ENCODE data around the gene MED12L.
"Not testable (repeated sequence)": the region's sequence is repeated elsewhere in the genome, so short reads cannot be mapped to it uniquely, and the experiment has no call there.

Gene MED12L

DNA sequence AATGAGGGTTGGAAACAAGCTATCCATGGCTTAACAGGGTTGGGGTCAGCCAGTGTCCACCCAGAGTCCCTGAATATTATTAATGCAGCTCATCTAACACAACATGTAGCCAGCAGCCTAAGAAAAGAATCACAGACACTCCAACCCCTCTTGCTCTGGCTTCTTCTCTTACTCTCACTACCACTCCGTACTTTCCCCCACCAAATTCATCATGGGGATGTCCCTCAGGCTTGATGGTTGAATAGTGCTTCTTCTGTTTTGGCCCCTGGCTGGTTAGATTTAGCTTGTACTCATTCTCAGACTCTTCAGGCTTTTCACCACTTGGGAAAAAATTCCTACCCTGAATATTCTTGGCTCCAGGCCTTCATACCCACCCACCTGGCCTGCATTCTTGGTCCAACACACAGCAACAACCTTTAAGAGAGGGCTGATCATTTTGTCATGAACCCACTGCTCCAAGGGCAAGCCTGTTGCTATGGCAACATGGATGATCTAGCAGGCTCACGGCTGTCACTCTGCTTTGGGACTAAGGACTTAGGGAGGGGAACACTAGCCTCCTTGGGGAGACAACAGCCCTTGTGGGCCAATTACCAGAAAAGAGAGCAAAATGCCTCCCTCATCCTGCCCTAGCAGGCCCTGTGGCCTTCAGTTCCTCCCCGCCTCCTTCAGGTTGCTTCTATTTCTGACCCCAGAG lies 9.4 kb upstream of the MED12L start:
- no peak overlapping the region for H3K4me3 ChIP-seq (replicated peaks; ENCODE audit: low read depth, low read length)
- TF ChIP-seq, protein P1, sequence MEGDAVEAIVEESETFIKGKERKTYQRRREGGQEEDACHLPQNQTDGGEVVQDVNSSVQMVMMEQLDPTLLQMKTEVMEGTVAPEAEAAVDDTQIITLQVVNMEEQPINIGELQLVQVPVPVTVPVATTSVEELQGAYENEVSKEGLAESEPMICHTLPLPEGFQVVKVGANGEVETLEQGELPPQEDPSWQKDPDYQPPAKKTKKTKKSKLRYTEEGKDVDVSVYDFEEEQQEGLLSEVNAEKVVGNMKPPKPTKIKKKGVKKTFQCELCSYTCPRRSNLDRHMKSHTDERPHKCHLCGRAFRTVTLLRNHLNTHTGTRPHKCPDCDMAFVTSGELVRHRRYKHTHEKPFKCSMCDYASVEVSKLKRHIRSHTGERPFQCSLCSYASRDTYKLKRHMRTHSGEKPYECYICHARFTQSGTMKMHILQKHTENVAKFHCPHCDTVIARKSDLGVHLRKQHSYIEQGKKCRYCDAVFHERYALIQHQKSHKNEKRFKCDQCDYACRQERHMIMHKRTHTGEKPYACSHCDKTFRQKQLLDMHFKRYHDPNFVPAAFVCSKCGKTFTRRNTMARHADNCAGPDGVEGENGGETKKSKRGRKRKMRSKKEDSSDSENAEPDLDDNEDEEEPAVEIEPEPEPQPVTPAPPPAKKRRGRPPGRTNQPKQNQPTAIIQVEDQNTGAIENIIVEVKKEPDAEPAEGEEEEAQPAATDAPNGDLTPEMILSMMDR (IDR thresholded peaks at IDR 0.05; ENCODE audit: low read length, missing control alignments) = no peak
- DNase-seq (ENCODE audit: low read depth) = no peak

DNA sequence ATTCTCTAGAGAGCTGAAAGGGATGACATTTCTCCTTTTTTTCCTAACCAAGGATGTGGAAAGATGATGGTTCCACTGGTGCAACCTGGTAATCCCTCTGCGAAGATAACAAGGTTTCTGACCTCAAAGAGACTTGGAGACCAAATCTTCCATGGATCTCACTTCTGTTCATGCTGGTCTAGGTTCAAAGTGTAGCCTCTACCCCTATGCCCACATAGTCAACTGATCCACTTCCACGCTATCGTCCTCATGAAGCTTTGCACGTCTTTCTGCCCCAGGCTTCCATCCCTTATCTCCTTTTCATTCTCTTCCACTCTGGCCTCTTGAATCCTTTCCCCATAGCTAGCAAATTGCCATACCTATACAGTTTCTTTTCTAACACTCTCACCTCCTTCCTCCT lies 8.8 kb upstream of the MED12L start:
- TF ChIP-seq, protein P1 (IDR thresholded peaks at IDR 0.05; ENCODE audit: low read length, missing control alignments) = no peak
- no peak overlapping the region for H3K4me3 ChIP-seq (replicated peaks; ENCODE audit: low read depth, low read length)
- no peak for DNase-seq (ENCODE audit: low read depth)

DNA sequence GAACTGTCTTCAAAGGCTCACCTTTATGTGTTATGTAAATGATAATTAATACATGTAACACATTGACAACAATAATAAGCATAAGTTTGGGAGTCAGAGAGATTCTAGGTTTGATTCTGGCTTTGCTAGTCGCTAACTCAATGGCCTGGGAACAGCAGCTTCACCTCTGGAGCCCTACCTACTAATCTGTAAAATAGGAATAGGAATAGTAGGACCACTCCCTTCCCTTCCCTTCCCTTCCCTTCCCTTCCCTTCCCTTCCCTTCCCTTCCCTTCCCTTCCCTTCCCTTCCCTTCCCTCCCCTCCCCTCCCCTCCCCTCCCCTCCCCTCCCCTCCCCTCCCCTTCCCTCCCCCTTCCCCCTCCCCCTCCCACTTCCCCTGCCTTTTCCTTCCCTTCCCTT lies 4.4 kb upstream of the MED12L start:
- DNase-seq (ENCODE audit: low read depth) = not testable (repeated sequence)

DNA sequence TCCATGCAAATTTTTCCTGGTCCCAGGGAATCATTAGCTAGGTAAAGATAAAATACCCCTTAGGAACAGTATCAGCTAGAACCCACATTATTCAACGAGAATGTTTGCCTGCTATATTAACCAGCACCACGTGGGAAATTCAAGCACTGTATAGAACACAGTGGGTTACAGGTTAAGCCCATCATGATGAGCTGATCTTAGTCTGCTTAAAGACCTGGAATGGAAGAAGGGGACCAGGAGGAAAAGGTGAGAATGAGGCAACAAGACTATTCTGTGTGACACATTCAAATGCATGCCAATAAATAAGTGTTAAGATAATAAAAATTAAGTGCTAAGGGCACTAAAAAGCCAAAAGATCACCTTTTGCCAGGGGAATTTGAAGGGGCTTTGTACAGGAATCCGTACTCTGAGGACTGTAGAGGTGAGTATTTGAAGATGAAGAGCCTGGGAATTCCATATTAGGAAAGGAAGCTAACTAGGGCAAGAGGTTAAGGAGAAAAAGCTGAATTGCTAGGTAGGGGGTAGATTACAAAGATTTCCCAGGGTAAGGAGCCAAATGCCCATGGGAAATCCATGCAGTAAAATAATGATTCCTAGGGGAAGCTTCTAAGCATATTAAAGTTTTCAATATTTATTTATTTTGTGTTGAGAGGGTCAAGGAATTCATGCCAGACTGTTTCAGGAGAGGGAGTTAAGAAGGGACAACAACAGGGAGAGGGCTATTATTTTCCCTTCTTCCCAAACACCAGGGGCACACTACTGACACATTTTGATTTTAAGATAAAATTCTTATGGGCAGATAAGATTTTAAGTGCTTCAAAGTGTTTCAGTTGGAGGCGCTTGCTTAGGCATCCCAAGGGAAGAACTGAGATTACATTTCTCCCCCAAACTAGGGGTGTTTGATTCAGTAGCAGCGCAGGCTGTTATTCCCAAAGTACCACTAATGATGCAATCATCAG lies 2.3 kb upstream of the MED12L start:
- TF ChIP-seq, protein P1 (IDR thresholded peaks at IDR 0.05; ENCODE audit: low read length, missing control alignments) = no peak
- no peak for DNase-seq (ENCODE audit: low read depth)
- H3K4me3 ChIP-seq (replicated peaks; ENCODE audit: low read depth, low read length) = no peak overlapping the region

More for the DNA sequence above, 4.4 kb upstream of the MED12L start:
- not testable (repeated sequence) for H3K4me3 ChIP-seq (replicated peaks; ENCODE audit: low read depth, low read length)

DNA sequence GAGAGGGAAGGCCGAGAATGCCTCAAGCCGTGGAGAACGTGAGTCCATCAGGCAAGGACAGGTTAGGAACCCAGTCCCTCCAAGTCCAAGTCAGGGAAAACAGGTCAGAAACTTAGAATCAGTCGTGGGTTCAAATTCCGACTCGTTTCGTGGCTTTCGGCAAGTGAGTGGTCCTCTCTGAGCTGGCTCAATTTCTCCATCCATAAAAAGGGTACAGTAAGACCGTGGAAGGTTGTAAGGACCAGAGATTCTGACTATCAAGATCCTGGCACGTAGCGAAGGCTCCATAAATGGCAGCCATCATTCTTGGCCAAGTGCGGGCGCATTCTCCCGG lies 604 bp upstream of the MED12L start:
- peak overlapping the region; percentile 58 for H3K4me3 ChIP-seq (replicated peaks; ENCODE audit: low read depth, low read length)
- DNase-seq (ENCODE audit: low read depth) = no peak
- TF ChIP-seq, protein P1 (IDR thresholded peaks at IDR 0.05; ENCODE audit: low read length, missing control alignments) = no peak

DNA sequence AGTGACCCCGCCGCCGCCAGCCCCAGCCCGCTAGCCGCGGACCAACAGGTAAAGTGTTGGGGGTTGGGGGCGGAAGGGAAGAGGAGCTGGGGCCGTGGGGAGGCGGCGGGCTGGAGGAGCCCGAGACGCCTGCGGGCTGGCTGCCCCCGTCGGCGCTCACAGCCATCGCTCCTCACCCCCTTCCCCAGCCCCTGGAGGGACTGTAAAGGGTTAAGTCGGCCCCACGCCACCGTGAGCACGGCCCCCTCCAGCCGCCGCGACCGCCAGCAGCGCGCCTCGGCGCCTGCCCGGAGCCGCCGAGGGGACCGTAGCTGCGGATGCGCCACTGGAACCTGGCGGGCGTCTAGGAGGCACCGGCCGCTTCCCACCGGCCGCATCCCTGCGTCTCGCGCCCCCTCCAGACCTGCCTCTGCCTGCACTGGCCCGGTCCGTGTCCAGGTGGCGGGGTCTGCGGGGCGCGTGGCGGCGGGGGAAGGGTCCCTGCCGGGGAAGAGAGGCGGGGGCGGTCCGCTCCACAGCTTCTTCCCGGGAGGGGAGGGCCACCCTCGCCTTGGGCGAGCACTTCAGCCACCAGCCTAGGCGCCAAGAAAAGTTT lies 522 bp downstream of the MED12L start:
- DNase-seq (ENCODE audit: low read depth) = no peak
- H3K4me3 ChIP-seq (replicated peaks; ENCODE audit: low read depth, low read length) = peak overlapping the region; percentile 58
- TF ChIP-seq, protein P1 (IDR thresholded peaks at IDR 0.05; ENCODE audit: low read length, missing control alignments) = no peak

Measured in fibroblast of pulmonary artery (primary cell).